Mesothelial cell of epicardium (in vitro differentiated cells): ENCODE measurements around the gene MTCH2. TPM values are rescaled to one million over a fixed set of nuclear protein-coding genes. Genes with fewer than 3 reads are reported as not detected.

Experiments used
- DNase-seq, 2 experiments: peaks; one replicate each; pipeline ENCODE4 v3.0.0; 2021; ENCODE audit warnings: low spot score in 2 of 2; ENCODE audit not compliant: unreplicated experiment in 2 of 2
- H3K27ac Mint-ChIP-seq: 2 replicates; pipeline ENCODE4 v1.8.0; 2021; ENCODE audit warnings: mixed read lengths
- H3K27me3 Mint-ChIP-seq: 2 replicates; pipeline ENCODE4 v1.8.0; 2021; ENCODE audit warnings: low read depth, mixed read lengths
- H3K36me3 Mint-ChIP-seq: 2 replicates; pipeline ENCODE4 v1.8.0; 2021; ENCODE audit warnings: mixed read lengths
- H3K4me1 Mint-ChIP-seq: 2 replicates; pipeline ENCODE4 v1.8.0; 2021; ENCODE audit warnings: mixed read lengths
- H3K4me3 Mint-ChIP-seq: 2 replicates; pipeline ENCODE4 v1.8.0; 2021; ENCODE audit warnings: mild to moderate bottlenecking, moderate library complexity, mixed read lengths
- H3K9me3 Mint-ChIP-seq: 2 replicates; pipeline ENCODE4 v1.8.0; 2021; ENCODE audit warnings: mixed read lengths
- total RNA-seq: library from RNA; stranded (reverse); gene quantifications from 3 replicates; pipeline ENCODE4 v1.2.1, GENCODE V29; 2021
- TF ChIP-seq, protein P1 (sequence below): fragments of 200-600 bp; sonication (generic); IDR thresholded peaks from one replicate; pipeline ENCODE4 v1.5.0; 2021; ENCODE audit warnings: antibody characterized with exemption; ENCODE audit not compliant: unreplicated experiment

Gene MTCH2
- total RNA-seq, 1 donor from 2014 or later, result 53.5 TPM

DNA sequence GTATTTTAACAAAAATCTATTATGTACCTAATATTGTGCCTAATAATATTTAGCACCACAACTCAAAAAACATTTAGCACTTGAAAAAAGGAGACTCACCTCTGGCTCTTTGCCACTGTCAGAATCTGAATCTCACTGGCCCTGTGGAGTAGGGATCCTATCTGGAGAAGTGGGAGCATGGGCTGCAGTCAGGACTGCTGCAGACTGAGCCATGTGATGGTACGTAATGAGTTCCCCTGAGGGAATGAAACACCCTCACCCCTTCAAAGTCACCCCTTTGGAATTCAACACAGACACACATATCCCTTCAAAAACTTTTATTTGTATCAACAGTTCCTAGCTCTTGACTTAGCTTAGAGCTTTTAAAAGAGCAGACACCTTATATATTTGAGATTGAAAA lies 70.5 kb downstream of the MTCH2 start:
- peaks cover 25% of the 10 kb centered on the region for H3K36me3 Mint-ChIP-seq
- no peaks in the 10 kb centered on the region for H3K9me3 Mint-ChIP-seq
- TF ChIP-seq, protein P1, sequence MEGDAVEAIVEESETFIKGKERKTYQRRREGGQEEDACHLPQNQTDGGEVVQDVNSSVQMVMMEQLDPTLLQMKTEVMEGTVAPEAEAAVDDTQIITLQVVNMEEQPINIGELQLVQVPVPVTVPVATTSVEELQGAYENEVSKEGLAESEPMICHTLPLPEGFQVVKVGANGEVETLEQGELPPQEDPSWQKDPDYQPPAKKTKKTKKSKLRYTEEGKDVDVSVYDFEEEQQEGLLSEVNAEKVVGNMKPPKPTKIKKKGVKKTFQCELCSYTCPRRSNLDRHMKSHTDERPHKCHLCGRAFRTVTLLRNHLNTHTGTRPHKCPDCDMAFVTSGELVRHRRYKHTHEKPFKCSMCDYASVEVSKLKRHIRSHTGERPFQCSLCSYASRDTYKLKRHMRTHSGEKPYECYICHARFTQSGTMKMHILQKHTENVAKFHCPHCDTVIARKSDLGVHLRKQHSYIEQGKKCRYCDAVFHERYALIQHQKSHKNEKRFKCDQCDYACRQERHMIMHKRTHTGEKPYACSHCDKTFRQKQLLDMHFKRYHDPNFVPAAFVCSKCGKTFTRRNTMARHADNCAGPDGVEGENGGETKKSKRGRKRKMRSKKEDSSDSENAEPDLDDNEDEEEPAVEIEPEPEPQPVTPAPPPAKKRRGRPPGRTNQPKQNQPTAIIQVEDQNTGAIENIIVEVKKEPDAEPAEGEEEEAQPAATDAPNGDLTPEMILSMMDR, result no peak
- H3K4me3 Mint-ChIP-seq, result no peak overlapping the region
- DNase-seq, result no peak
- peaks cover under 1% of the 10 kb centered on the region for H3K4me1 Mint-ChIP-seq
- H3K27me3 Mint-ChIP-seq, result no peaks in the 10 kb centered on the region
- H3K27ac Mint-ChIP-seq, result no peak overlapping the region

DNA sequence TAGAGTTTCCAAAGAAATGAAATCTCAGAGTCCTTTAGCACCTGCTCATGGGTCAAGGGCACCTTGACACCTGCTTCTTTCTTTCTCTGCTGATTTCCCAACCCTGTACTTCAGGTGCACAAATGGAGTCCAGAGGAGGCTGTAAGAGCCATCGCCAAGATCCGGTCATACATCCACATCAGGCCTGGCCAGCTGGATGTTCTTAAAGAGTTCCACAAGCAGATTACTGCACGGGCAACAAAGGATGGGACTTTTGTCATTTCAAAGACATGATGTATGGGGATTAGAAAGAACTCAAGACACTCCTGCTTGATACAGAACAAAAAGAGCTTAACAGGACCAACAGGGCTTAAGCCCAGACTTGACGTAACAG lies 71.0 kb downstream of the MTCH2 start:
- H3K4me1 Mint-ChIP-seq, result peaks cover 5% of the 10 kb centered on the region
- no peak overlapping the region for H3K4me3 Mint-ChIP-seq
- peaks cover 25% of the 10 kb centered on the region for H3K36me3 Mint-ChIP-seq
- no peaks in the 10 kb centered on the region for H3K27me3 Mint-ChIP-seq
- H3K9me3 Mint-ChIP-seq, result no peaks in the 10 kb centered on the region
- no peak for DNase-seq
- TF ChIP-seq, protein P1, result no peak
- no peak overlapping the region for H3K27ac Mint-ChIP-seq

DNA sequence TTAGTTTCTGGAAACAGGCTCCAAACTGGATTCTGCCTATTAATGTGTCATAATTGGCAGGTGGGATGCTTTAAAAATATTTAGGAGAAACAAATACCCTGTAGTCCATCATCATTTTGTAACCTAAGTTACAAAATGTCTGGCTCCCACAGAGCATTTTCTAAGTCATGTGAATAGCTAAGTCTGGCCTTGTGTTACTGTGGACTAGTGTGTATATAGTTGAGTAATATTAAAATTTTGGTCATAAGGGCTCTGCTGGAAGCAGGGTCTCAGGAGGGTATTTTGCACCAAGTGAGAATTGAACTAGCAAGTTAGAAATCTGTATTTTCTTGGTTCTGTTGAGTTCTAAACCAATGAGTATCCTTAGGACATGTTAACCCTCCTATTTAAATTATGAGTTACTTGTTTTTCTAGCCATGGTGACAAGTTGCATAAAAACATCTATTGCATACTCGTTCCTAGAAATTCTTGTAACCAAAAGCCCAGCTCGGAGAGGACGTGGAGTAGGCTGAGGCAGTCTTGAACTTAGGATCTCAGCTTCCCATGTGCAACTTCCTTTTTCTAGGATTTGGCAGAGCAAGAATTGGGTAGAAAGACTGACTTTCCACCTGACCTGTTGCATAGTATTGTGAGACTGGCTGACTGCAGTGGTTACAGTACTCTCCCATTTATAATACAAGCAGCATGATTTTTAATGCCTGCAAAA lies 71.6 kb downstream of the MTCH2 start:
- TF ChIP-seq, protein P1, result no peak
- Mint-ChIP-seq H3K4me3 (no peak overlapping the region), H3K9me3 (no peaks in the 10 kb centered on the region), H3K4me1 (peaks cover 9% of the 10 kb centered on the region), H3K36me3 (peaks cover 25% of the 10 kb centered on the region), H3K27ac (no peak overlapping the region), H3K27me3 (no peaks in the 10 kb centered on the region)
- DNase-seq, result no peak

DNA sequence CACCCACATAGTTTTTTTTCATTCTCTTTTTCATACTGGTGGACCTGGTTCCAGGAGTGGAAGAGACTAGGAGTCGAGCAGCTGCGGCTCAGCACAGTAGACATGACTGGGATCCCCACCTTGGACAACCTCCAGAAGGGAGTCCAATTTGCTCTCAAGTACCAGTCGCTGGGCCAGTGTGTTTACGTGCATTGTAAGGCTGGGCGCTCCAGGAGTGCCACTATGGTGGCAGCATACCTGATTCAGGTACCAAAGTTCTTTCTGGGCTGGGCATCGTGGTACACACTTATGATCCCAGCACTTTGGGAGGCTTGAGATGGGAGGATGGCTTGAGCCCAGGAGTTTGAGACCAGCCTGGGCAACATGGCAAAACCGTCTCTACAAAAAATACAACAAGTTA lies 72.7 kb downstream of the MTCH2 start:
- Mint-ChIP-seq H3K4me3 (no peak overlapping the region), H3K36me3 (peaks cover 20% of the 10 kb centered on the region)

More for the DNA sequence above, 72.7 kb downstream of the MTCH2 start:
- no peaks in the 10 kb centered on the region for H3K27me3 Mint-ChIP-seq
- TF ChIP-seq, protein P1, result no peak
- peaks cover 12% of the 10 kb centered on the region for H3K4me1 Mint-ChIP-seq
- H3K27ac Mint-ChIP-seq, result no peak overlapping the region
- no peak for DNase-seq
- no peaks in the 10 kb centered on the region for H3K9me3 Mint-ChIP-seq

Other genes with a start within 250 kb of the MTCH2 start
- gene SLC39A13, start 234.0 kb downstream of the MTCH2 start, total RNA-seq, result 62.6 to 69.8 TPM (median 69.5 TPM) in 3 replicates
- gene PSMC3, start 216.1 kb downstream of the MTCH2 start, total RNA-seq, result 88.9 to 97.2 TPM (median 91.7 TPM) in 3 replicates
- gene RAPSN, start 193.4 kb downstream of the MTCH2 start, total RNA-seq, result 0.27 to 0.31 TPM (median 0.31 TPM) in 3 replicates
- 119 to 123 TPM (median 120 TPM) in 3 replicates for gene CELF1, start 89.4 kb downstream of the MTCH2 start, total RNA-seq
- 44.3 to 45.9 TPM (median 45.1 TPM) in 3 replicates for gene PTPMT1, start 77.0 kb downstream of the MTCH2 start, total RNA-seq
- gene KBTBD4, start 63.6 kb downstream of the MTCH2 start, total RNA-seq, result 15.1 to 15.9 TPM (median 15.7 TPM) in 3 replicates
- 93.4 to 96.6 TPM (median 96.5 TPM) in 3 replicates for gene NDUFS3, start 63.5 kb downstream of the MTCH2 start, total RNA-seq
- 0.18 to 0.36 TPM (median 0.27 TPM) in 3 replicates for gene FAM180B, start 55.9 kb downstream of the MTCH2 start, total RNA-seq
- 4.7 to 5.6 TPM (median 4.7 TPM) in 3 replicates for gene C1QTNF4, start 48.1 kb downstream of the MTCH2 start, total RNA-seq
- 3.5 to 4.6 TPM (median 3.9 TPM) in 3 replicates for gene AGBL2, start 72.8 kb upstream of the MTCH2 start, total RNA-seq
- gene FNBP4, start 124.8 kb upstream of the MTCH2 start, total RNA-seq, result 167 to 168 TPM (median 167 TPM) in 3 replicates
- gene NUP160, start 205.8 kb upstream of the MTCH2 start, total RNA-seq, result 61.9 to 66.5 TPM (median 64.2 TPM) in 3 replicates